GM18498 (cell line): ENCODE measurements around the gene CDC25A.
"Not testable (repeated sequence)": the region's sequence is repeated elsewhere in the genome, so short reads cannot be mapped to it uniquely, and the experiment has no call there.

ENCODE experiments used
- ATAC-seq: cut with Tn5 transposase; IDR thresholded peaks from one replicate; pipeline ENCODE4 v1.9.1; 2021; ENCODE audit warnings: mild to moderate bottlenecking, moderate library complexity; ENCODE audit not compliant: unreplicated experiment

CDC25A gene

DNA sequence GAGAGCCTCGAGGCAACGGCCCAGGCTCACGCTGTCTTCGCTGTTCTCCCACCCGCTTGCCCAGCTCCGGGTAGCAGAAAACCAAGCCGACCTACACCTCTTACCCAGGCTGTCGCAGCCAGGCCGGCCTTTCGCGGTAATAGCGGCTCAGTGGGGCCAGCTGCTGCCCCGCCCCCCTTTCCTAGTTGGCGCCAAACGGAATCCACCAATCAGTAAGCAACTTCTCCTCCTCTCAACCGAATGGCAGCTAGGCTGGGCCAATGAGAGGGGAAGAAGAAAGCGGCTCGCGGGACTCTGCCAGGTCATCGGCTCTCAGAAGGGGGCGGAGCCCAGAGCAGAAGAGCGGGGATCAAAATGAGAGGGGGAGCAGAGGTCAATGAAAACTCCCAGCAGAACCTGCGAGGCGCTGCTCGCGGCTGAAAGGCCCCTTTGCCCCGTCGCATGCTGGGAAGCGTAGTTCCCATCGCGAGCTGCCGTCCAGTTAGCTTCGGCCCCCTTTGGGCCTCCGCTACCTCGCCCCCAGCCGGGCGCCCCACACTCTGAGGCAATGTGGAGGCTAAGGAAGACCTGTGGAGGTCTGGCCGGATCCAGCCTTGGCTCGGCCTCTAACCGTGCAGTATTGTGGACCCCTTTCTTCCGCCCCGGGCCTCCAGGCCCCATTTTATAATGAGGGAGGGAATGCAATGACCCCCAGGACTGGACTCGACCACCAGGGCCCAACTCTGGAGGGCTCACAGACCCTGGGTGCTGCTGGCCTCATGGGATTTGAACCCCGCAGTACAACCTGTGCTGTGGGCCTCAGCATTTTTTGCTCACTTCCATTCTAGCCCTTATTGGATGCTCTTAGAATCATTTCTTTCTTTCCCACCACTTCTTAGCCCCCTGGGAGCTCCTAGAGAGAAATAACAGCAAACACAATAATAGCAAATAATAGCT lies at the start of gene CDC25A:
CDC25A (minus strand) TSS at position 152 of the 936 bp plus-strand sequence. CDS start 470 bp downstream, outside the sequence.
- ATAC-seq, result peak; percentile 93

DNA sequence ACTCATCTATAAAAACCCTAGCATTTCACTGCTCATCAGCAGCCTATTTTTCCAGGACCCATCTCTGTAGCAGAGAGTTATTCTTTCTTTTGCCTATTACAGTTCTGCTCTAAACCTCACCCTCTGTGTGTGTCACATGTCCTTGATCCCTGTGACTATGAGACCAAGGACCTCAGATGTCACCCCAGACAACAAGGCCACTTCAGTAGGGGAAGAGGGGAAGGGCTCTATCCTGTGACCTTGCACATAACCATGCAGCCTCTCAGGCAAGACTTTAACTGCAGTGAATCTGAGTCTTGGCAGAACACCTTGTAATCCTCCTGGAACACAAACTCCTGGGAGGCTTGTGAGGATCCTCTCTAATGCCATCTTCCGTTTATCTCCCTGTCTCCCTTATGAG lies 48.3 kb upstream of the CDC25A start:
- no peak for ATAC-seq

DNA sequence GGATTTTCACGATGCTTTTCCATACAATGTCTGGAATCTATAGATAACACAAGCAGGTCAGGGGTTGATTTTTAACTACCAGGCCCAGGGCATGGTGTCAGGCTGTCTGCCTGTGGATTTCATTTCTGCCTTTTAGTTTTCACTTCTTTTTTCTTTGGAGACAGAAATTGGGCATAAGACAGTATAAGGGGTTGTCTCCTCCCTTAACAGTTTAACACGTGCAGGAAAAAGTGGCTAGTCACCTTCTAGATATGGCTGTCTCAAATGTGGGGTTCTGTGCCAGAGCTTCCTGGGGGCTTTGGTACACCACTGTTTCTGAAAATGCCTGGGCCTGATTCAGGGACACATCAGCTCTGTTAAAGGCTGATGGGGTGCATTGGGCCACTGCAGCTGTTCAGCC lies 45.3 kb upstream of the CDC25A start:
- ATAC-seq, result no peak

DNA sequence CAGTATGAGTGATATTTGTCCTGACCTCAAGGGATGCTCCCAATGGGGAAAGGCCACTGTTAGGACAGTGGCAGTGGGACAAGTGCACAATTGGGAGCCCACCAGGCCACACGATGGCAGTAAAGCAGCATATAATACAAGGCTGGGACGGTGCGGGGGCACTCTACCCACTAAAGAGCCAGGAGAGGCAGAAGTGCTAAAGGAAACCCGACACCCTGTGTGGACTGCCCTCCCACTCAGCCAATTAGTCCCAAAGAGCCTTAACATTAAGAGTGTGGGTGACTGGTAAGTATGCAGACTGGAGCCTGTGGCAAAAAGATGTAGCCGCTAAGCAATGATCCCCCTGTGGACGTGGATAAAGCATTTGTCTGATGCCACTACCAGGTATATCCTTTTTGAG lies 44.5 kb upstream of the CDC25A start:
- peak; percentile 84 for ATAC-seq

DNA sequence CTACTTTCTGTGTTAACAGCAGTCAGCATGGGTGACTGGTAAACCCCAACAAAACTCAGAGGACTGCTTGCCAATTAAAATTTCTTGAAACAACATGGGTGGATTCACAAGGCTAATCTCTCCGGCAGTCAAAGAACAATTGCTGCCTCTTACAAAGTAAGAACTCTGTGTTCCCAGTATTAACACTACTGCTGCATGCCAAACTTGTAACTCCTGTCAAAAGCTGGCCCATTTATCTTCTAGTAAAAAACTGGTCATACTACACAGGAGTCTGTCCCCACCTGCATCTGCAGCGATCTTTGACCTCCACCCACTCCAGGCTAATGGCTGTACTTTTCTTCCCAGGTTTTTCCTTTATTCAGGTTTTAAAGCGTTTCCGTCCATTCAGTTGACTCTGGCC lies 44.0 kb upstream of the CDC25A start:
- no peak for ATAC-seq

DNA sequence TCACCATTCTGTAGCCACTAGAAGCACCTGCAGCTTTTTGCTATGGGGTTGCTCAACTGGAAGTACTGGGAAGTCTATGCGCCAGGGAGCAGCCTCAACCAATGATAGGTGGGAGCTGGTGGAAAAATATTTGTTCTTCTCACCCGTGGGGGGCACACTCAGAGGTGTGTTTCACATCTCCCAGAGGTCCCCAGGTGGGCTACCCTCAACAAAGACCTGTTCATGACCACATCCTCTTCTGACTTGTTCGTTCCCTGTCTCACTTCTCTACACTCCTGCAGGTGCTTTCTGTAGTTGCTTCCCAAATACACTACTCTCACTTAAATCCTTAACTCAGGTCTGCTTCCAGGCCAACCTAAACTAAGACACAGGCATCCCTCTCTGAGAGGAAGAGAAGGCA lies 38.7 kb upstream of the CDC25A start:
- ATAC-seq, result no peak

DNA sequence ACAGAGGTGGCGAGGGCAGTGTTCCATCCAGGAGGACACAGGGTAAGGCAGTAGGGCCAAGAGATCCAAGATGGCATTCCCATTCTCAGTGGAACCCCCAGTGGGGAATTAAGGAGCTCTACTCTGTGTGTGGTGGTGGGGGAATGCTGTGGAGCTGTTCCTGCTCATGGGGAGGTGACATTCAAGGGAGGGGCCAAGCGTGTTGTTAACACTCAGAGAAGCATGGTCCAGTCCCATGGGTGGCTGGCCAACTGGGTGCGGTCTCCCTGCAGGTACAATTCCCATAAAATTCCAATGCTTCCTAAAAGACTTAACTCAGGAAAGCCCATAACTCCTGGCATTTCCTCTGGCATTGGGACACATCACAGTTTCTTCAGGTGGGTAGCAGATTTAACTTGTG lies 37.4 kb upstream of the CDC25A start:
- ATAC-seq, result no peak

DNA sequence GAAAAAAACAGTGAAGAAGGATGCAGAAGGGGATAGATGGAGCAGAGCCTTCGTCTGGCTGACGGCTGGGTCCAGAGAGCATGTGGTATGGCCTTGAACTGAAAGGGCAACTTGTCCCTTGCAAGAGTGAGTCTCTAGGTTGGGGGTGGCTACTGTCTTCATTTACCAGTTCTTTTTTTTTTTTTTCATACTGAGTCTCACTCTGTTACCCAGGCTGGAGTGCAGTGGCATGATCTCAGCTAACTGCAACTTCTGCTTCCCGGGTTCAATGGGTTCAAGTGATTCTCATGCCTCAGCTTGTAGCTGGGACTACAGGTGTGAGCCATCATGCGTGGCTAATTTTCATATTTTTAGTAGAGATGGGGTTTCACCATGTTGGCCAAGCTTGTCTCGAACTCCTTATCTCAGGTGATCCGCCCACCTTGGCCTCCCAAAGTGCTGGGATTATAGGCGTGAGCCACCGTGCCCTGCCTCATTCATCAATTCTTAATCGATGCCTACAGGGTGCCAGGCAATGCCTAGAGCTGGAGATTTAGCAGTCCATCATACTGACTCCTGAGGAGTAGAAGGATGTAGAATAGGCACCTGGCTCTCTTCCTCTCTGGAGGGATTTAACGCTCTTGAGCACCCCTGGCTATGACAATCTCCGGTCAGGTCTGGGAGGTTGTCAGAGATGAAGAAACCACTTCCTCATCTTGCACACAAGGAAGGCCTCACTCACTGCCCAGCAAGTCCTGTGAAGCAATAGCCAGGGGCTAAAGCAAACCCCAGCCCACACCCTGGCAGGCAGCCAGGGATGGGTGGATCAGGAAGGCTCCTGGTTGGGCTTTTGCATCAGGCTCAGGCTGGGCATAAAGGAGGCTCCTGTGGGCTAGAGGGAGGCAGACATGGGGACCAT lies 34.6 kb upstream of the CDC25A start, which contains the start of gene CAMP:
CAMP (plus strand) TSS at position 880 of the 898 bp plus-strand sequence; CDS start at position 897, 17 bp downstream.
- peak; percentile 71 for ATAC-seq

DNA sequence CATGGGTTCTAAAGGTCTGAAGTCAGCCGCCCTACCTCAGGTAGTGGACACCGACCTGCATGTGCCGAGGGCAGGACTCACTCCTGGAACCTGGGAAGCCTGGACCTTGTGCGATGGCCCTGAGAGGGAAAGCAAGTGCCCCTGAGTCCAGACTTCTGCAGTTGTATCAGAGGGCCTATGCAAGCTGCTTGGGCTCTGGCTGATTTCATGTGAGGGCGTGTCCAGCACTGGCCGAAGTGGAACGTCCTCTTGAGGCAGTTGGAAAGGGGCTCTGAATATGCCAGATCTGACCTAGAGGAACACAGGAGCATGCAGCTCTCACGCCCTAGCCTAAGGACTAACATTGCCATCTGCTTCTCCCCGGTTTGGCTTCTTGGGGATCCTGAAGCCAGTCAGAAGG lies 32.5 kb upstream of the CDC25A start:
- no peak for ATAC-seq

DNA sequence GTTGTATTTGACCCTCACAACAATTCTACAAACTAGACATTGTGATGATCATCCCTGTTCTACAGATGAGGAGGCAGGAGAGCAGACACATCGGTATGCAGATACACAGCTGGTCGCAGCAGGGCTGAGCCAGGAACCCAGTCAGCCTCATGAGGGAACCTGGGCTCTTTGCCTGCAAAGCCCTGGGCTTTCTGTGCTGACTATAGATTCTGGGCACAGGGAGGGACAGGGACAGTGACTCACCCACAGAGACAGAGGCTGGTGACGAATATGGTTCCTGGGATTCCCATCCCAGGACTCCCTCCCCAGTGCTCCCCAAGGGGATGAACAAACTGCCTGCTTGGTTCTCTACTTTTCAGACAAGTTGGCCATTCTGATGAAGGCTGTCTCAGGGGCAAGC lies 31.3 kb upstream of the CDC25A start:
- ATAC-seq, result no peak

DNA sequence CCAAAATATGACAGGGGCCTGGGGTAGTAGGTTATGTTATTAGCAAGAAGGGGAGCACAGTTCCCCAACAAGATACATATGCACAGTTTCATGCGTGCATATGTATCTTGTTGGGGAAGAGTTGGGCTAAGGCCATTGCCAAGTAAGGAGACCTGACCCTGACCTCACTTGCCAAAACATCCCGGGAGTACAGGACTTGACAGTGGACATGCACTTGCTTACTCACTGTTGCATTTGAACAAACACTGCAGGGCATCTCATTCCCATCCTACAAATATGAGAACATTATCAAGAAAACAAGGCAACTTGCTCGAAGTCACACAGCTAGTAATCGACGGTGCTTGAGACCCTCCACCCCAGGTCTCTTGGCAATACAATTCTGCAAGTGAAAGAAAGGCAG lies 30.3 kb upstream of the CDC25A start:
- no peak for ATAC-seq

DNA sequence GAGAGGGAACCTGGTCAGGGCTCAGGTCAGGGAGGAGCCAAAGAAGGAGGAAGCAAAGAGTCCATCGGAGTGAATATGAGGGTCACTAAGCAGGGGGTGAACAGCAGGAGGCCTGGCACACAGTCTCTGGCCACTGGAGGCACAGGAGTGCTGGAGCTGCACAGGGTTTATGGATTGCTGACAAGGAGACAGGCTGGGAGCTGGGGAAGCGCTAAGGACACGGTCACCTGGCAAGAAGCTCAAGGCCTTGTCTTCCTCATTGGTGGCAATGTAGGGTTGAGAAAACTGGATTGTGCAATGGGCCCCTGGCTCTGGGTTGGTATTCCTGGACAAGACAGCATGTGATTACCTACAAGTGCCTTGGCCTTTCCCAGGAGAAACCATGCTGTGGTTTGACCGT lies 29.2 kb upstream of the CDC25A start:
- no peak for ATAC-seq

DNA sequence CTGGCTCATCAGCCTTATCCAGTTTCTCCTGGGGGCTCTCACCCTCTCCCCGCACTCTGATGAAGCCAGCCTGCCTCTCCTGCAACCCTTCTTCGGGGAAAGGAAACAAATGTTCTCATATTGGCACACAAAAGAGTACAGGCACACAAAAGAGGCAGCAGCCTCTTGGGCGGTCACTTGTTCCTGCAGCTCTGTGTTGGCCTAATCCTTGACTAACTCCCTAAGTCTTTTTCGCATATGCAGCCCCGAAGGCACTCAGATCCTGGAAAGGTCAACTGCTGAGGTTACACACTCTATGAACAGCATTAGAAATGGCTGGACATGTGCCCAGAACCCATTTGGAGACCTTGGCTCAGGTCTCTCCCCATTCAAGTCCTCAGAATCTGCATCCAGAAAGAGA lies 27.7 kb upstream of the CDC25A start:
- no peak for ATAC-seq

DNA sequence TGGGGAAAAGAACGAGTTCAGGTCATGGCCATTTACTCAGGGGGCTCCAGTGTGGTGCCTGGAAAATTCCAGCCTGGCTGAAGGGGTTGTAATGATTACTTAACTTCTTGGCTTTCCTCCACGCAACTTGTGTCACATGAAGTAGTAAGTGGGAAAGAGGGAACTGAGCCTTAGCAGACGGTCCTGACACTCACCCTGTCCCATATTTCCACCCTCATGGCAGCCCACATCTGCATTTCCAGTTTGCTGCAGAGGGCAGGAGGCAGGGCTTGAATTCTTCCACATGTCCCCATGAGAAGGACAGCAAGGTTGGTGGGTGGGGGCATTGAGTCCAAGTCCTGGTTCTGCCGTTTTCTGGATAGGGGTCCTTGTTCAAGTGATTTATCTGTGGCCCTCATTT lies 27.2 kb upstream of the CDC25A start:
- ATAC-seq, result no peak

DNA sequence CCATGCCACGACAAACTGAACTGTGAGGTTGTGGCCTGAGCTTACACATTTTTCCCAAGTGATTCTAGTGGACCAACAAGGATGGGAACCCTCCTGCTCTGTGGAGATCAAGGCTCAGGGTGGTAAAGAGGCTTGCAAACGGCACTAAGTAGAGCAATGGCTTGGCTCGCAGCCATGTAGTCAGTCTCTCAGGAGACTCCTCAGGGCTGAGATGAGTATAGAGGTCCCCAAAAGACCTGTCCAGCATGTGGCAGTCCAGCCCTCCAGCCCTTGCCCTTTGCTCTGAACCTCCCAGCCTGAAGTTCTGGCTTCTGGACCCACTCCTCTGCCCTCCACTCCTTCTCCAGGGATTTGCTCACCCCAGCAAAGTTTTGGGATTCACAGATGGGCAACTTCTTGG lies 26.8 kb upstream of the CDC25A start:
- no peak for ATAC-seq

DNA sequence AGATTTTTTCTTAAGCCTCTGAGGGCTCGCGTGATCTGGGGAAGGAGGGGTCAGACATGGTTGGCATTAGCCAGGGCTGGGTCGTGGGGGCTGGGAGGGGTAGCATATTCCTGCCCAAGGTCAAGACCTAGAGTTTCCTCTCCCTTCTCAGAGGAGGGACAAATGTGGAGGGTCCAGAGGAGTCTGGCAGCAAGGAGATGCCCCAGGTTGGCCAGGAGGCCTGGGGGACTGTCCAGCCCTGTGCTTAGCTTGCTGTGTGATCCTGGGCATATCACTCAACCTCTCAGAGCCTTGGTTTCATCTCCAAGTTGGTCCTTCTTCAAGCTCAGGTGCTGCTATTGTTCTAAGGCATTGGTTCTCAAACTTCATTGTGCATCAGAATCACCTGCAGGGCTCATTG lies 26.0 kb upstream of the CDC25A start:
- ATAC-seq, result no peak

DNA sequence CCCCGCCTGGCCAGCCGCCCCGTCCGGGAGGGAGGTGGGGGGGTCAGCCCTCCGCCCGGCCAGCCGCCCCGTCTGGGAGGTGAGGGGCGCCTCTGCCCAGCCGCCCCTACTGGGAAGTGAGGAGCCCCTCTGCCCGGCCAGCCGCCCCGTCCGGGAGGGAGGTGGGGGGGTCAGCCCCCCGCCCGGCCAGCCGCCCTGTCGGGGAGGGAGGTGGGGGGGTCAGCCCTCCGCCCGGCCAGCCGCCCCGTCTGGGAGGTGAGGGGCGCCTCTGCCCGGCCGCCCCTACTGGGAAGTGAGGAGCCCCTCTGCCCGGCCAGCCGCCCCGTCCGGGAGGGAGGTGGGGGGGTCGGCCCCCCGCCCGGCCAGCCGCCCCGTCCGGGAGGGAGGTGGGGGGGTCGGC lies 23.6 kb upstream of the CDC25A start:
- ATAC-seq, result not testable (repeated sequence)

DNA sequence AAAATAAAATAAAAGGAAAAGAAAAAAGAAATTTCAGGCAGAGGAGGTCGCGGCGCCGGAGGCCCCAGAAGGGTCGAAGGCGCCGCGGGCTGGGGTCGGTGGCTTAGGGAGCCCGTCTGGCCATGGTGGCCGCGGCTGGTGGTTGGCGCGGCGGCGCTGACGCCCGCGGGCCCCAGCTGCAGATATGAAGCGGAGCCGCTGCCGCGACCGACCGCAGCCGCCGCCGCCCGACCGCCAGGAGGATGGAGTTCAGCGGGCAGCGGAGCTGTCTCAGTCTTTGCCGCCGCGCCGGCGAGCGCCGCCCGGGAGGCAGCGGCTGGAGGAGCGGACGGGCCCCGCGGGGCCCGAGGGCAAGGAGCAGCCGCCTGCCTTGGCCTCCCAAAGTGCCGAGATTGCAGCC lies 22.3 kb upstream of the CDC25A start:
- ATAC-seq, result not testable (repeated sequence)

DNA sequence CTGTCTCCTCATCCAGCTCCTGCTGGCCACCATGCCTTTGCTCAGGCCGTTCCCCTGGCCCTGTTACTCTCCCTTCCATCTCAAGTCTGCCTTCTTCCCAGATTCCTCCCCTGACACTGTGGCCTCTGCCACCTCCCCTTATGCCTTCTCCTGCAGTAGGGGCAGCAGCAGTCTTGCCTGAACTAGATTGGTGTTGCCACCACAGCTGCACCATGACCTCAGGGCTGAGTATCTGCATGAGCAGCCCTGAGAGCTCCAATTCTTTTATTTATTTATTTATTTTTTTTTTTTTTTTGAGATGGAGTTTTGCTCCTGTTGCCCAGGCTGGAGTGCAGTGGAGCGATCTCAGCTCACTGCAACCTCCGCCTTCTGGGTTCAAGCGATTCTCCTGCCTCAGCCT lies 21.2 kb upstream of the CDC25A start:
- ATAC-seq, result no peak

DNA sequence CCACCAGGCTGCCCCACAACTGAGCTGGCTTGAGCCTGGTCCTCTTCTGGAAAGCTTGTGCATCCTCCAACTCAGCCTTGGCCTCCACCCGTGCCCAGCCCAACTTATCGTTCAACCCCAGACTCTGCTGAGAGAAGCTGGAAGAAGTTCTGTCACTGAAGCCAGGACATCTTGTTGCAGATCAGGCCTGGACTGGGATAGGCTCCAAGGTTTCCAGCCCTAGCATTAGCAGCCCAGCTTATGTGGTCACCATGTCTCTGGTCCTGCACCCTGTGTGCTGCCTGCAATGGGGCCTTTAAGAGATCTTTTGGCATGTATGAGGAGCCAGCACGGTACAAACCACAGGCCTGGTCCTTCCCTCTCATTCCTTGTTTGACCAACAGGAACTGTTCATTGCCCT lies 19.9 kb upstream of the CDC25A start:
- ATAC-seq, result no peak

DNA sequence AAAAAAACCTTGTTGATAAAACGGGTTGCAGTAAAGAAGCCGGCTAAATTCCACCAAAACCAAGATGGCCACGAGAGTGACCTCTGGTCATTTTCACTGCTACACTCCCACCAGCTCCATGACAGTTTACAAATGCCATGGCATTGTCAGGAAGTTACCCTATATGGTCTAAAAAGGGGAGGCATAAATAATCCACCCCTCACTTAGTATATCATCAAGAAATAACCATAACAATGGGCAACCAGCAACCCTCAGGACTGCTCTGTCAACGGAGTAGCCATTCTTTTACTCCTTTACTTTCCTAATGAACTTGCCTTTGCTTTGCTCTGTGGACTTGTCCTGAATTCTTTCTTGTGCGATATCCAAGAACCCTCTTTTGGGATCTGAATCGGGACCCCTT lies 14.4 kb upstream of the CDC25A start:
- ATAC-seq, result no peak

DNA sequence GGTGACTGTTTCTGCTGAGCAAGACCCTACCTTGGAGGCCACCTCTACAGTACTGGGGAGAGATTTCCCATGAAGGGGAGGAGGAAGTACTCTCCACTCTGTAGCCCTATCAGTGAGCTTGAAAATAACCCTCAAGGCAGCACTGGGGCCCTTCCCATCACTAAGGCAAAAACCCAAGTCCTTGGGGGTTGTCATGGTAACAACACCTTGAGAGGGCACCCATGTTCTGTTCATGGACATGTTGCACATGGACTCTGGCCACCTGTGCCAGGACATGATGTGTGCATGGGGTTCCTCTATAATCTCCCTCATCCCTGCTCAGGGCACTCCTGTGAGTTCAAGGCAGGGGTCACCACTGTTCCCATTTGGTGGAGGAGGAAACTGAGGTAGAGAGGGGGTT lies 10.9 kb upstream of the CDC25A start:
- ATAC-seq, result no peak
